DOHH2 (cell line): ENCODE data around the gene CHEK1.

Experiments
- H3F3A ChIP-seq: fragments of 200-600 bp; sonication (generic), shearing (Covaris generic); 2 replicates; pipeline ENCODE4 v1.6.0; 2016; ENCODE audit warnings: antibody characterized with exemption, mild to moderate bottlenecking; ENCODE audit not compliant: control insufficient read depth, insufficient read depth
- H3K27ac ChIP-seq: fragments of 200-600 bp; sonication (generic); 2 replicates; pipeline ENCODE4 v1.5.1; 2014; ENCODE audit warnings: low read depth, mild to moderate bottlenecking, low read length, moderate library complexity
- H3K27me3 ChIP-seq: fragments of 200-600 bp; sonication (generic); 2 replicates; pipeline ENCODE4 v1.6.1; 2014; ENCODE audit warnings: mild to moderate bottlenecking, low read length, mixed read lengths; ENCODE audit not compliant: control insufficient read depth
- H3K36me3 ChIP-seq: fragments of 200-600 bp; sonication (generic); 2 replicates; pipeline ENCODE4 v1.6.1; 2014; ENCODE audit warnings: mild to moderate bottlenecking, low read length, moderate library complexity, mixed read lengths; ENCODE audit not compliant: control insufficient read depth
- H3K4me1 ChIP-seq: fragments of 200-600 bp; sonication (generic); 2 replicates; pipeline ENCODE4 v1.6.1; 2014; ENCODE audit warnings: mild to moderate bottlenecking, low read length, mixed read lengths; ENCODE audit not compliant: control insufficient read depth
- H3K4me2 ChIP-seq: fragments of 200-600 bp; sonication (generic); 2 replicates; pipeline ENCODE4 v1.6.0; 2014; ENCODE audit warnings: mild to moderate bottlenecking, low read length, moderate library complexity
- H3K4me3 ChIP-seq: fragments of 200-600 bp; sonication (generic); 2 replicates; pipeline ENCODE4 v1.5.1; 2014; ENCODE audit warnings: mild to moderate bottlenecking, low read length, mixed read lengths
- H3K79me2 ChIP-seq: fragments of 200-600 bp; sonication (generic); 2 replicates; pipeline ENCODE4 v1.6.1; 2014; ENCODE audit warnings: mild to moderate bottlenecking, low read length, mixed read lengths; ENCODE audit not compliant: control insufficient read depth
- H3K9me2 ChIP-seq: fragments of 200-600 bp; sonication (generic); replicated peaks from 2 replicates; pipeline ENCODE4 v1.6.1; 2014; ENCODE audit warnings: mild to moderate bottlenecking, low read length, mixed read lengths; ENCODE audit not compliant: control insufficient read depth
- H3K9me3 ChIP-seq: fragments of 200-600 bp; sonication (generic); 2 replicates; pipeline ENCODE4 v1.6.1; 2014; ENCODE audit warnings: antibody characterized with exemption, low read length, mixed read lengths; ENCODE audit not compliant: control insufficient read depth, insufficient read depth
- H4K20me1 ChIP-seq: fragments of 200-600 bp; sonication (generic); 2 replicates; pipeline ENCODE4 v1.6.0; 2014; ENCODE audit warnings: low read depth, mild to moderate bottlenecking, antibody characterized with exemption, low read length, moderate library complexity; ENCODE audit not compliant: control insufficient read depth, insufficient read depth
- CTCF ChIP-seq: fragments of 200-600 bp; sonication (generic); IDR thresholded peaks from one replicate; pipeline ENCODE4 v1.5.1; 2014; ENCODE audit warnings: antibody characterized with exemption, mild to moderate bottlenecking, low read depth, low read length; ENCODE audit not compliant: poor library complexity, severe bottlenecking
- EZH2phosphoT487 ChIP-seq: fragments of 200-600 bp; sonication (generic); IDR thresholded peaks from 2 replicates; pipeline ENCODE4 v1.6.1; 2017; ENCODE audit warnings: borderline replicate concordance, mild to moderate bottlenecking, antibody characterized with exemption, low read length, moderate library complexity, mixed read lengths

The CHEK1 gene

GRCh38 chr11:125592305-125593113, 32.5 kb upstream of the CHEK1 start, which contains the start of gene STT3A:
STT3A (plus strand) TSS chr11:125592852; CDS start chr11:125595916, 3,064 bp downstream.
- TF ChIP-seq CTCF (no peak), EZH2phosphoT487 (no peak)
- Histone ChIP-seq H3K9me3 (no peaks in the 10 kb centered on the region), H3K27ac (peak within 1 kb of the TSS; percentile 69), H3F3A (no peaks in the 10 kb centered on the region), H4K20me1 (no peaks in the 10 kb centered on the region), H3K36me3 (peaks cover 34% of the 10 kb centered on the region), H3K27me3 (no peaks in the 10 kb centered on the region), H3K4me3 (peak within 1 kb of the TSS; percentile 92), H3K4me2 (peak within 1 kb of the TSS; percentile 74), H3K79me2 (peaks cover 62% of the 10 kb centered on the region), H3K4me1 (peaks cover 29% of the 10 kb centered on the region), H3K9me2 (no peaks in the 10 kb centered on the region)

- peaks cover 29% of the 10 kb centered on the region for H3K4me1 ChIP-seq
- no peaks in the 10 kb centered on the region for H3K9me3 ChIP-seq
- H3K9me2 ChIP-seq, result no peaks in the 10 kb centered on the region
- H3K4me3 ChIP-seq, result peak overlapping the region; percentile 92
- H3K27me3 ChIP-seq, result no peaks in the 10 kb centered on the region
- TF ChIP-seq EZH2phosphoT487 (no peak), CTCF (no peak)
- H3F3A ChIP-seq, result no peaks in the 10 kb centered on the region
- H4K20me1 ChIP-seq, result no peaks in the 10 kb centered on the region
- H3K4me2 ChIP-seq, result peak overlapping the region; percentile 74
- H3K79me2 ChIP-seq, result peaks cover 68% of the 10 kb centered on the region
- peaks cover 42% of the 10 kb centered on the region for H3K36me3 ChIP-seq
- peak overlapping the region; percentile 69 for H3K27ac ChIP-seq
These were observed 31.7 kb upstream of the CHEK1 start for GRCh38 chr11:125593114-125593820.

GRCh38 chr11:125594958-125595357, 30.0 kb upstream of the CHEK1 start:
- H3K27ac ChIP-seq, result peak overlapping the region; percentile 39
- peaks cover 53% of the 10 kb centered on the region for H3K36me3 ChIP-seq
- H3K4me2 ChIP-seq, result peak overlapping the region; percentile 74
- no peaks in the 10 kb centered on the region for H3K27me3 ChIP-seq
- peaks cover 78% of the 10 kb centered on the region for H3K79me2 ChIP-seq
- no peaks in the 10 kb centered on the region for H3K9me3 ChIP-seq
- H3K4me1 ChIP-seq, result peaks cover 29% of the 10 kb centered on the region
- no peaks in the 10 kb centered on the region for H4K20me1 ChIP-seq
- no peaks in the 10 kb centered on the region for H3F3A ChIP-seq
- H3K4me3 ChIP-seq, result peak overlapping the region; percentile 92
- TF ChIP-seq EZH2phosphoT487 (no peak), CTCF (no peak)
- H3K9me2 ChIP-seq, result no peaks in the 10 kb centered on the region
